Neural cell (in vitro differentiated cells): Measurements from ENCODE around the gene ACOXL.

Experiments used
- EZH2 ChIP-seq: fragments of 200-600, 300-800 bp; shearing (Covaris generic), sonication (generic); IDR thresholded peaks from 2 replicates; pipeline ENCODE4 v1.6.1; 2014; ENCODE audit warnings: antibody characterized with exemption, low read length, borderline replicate concordance, mild to moderate bottlenecking; ENCODE audit not compliant: insufficient read depth, poor library complexity, severe bottlenecking
- RAD21 ChIP-seq: fragments of 450-650 bp; conservative IDR thresholded peaks from 2 replicates; pipeline ENCODE4 v1.6.1; 2014; ENCODE audit warnings: antibody characterized with exemption, mild to moderate bottlenecking, moderate library complexity
- SMC3 ChIP-seq: fragments of 450-650 bp; conservative IDR thresholded peaks from 2 replicates; pipeline ENCODE4 v1.6.1; 2014; ENCODE audit warnings: antibody characterized with exemption, mild to moderate bottlenecking, moderate library complexity; ENCODE audit not compliant: poor library complexity
- TAF1 ChIP-seq: IDR thresholded peaks from 2 replicates; pipeline ENCODE4 v1.6.1; 2012; ENCODE audit warnings: low read depth
- TF ChIP-seq, protein P1 (sequence below): fragments of 450-650 bp; IDR thresholded peaks from 2 replicates; pipeline ENCODE4 v1.5.1; 2014; ENCODE audit warnings: antibody characterized with exemption, mild to moderate bottlenecking, moderate library complexity; ENCODE audit not compliant: poor library complexity, severe bottlenecking

DNA sequence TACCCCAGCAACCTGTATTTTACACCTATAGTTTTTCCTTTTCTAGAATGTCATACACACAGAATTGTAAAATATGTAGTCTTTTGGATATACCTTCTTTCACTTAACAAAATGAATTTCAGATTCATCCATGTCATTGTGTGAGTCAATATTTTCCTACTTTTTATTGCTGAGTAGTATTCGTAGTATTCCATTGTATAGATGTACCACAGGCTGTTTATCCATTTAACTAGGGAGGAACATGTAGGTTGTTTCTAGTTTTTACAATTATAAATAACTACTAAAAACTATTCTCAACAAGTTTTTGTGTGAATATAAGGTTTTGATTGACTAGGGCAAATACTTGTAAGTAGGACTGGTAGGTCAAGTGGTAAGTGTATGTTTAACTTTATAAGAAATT, 187.4 kb downstream of the ACOXL start:
- TF ChIP-seq RAD21 = no peak
- TF ChIP-seq EZH2 = no peak
- TF ChIP-seq, protein P1, sequence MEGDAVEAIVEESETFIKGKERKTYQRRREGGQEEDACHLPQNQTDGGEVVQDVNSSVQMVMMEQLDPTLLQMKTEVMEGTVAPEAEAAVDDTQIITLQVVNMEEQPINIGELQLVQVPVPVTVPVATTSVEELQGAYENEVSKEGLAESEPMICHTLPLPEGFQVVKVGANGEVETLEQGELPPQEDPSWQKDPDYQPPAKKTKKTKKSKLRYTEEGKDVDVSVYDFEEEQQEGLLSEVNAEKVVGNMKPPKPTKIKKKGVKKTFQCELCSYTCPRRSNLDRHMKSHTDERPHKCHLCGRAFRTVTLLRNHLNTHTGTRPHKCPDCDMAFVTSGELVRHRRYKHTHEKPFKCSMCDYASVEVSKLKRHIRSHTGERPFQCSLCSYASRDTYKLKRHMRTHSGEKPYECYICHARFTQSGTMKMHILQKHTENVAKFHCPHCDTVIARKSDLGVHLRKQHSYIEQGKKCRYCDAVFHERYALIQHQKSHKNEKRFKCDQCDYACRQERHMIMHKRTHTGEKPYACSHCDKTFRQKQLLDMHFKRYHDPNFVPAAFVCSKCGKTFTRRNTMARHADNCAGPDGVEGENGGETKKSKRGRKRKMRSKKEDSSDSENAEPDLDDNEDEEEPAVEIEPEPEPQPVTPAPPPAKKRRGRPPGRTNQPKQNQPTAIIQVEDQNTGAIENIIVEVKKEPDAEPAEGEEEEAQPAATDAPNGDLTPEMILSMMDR = no peak
- TF ChIP-seq SMC3 = no peak
- no peak for TF ChIP-seq TAF1
